GM19025 (cell line): ENCODE data around the gene MLC1.

Source experiments
- ATAC-seq: cut with Tn5 transposase; IDR thresholded peaks from one replicate; pipeline ENCODE4 v1.9.1; 2021; ENCODE audit warnings: mild to moderate bottlenecking, low read depth, moderate library complexity; ENCODE audit not compliant: unreplicated experiment

MLC1 gene

GRCh38 chr22:50017701-50018224, 67.5 kb downstream of the MLC1 start:
- no peak for ATAC-seq

- peak; percentile 60 for ATAC-seq
Observed at GRCh38 chr22:50016988-50017700, 68.1 kb downstream of the MLC1 start.

- ATAC-seq: no peak
Observed at GRCh38 chr22:50016308-50016987, 68.8 kb downstream of the MLC1 start.

GRCh38 chr22:50015451-50016307, 69.5 kb downstream of the MLC1 start:
- no peak for ATAC-seq

GRCh38 chr22:50014655-50015401, 70.4 kb downstream of the MLC1 start:
- ATAC-seq: no peak

- no peak for ATAC-seq
Observed at GRCh38 chr22:50014053-50014501, 71.1 kb downstream of the MLC1 start.

- ATAC-seq: no peak
Observed at GRCh38 chr22:50012211-50013181, 72.7 kb downstream of the MLC1 start, which contains the start of gene IL17REL. Gene IL17REL, minus strand, starts transcription at chr22:50012765. Its CDS starts 119 bp downstream, at chr22:50012646.

GRCh38 chr22:50011447-50012210, 73.6 kb downstream of the MLC1 start:
- ATAC-seq: no peak

GRCh38 chr22:50010676-50011446, 74.4 kb downstream of the MLC1 start:
- ATAC-seq: no peak

- no peak for ATAC-seq
Observed at GRCh38 chr22:50009765-50010675, 75.2 kb downstream of the MLC1 start.
